Mesothelial cell of epicardium (in vitro differentiated cells): Measurements from ENCODE around the gene RTP5. TPM values are rescaled to one million over a fixed set of nuclear protein-coding genes. Genes with fewer than 3 reads are reported as not detected.

Source experiments
- DNase-seq, 2 experiments: peaks; one replicate each; pipeline ENCODE4 v3.0.0; 2021; ENCODE audit warnings: low spot score in 2 of 2; ENCODE audit not compliant: unreplicated experiment in 2 of 2
- H3K27ac Mint-ChIP-seq: 2 replicates; pipeline ENCODE4 v1.8.0; 2021; ENCODE audit warnings: mixed read lengths
- H3K27me3 Mint-ChIP-seq: 2 replicates; pipeline ENCODE4 v1.8.0; 2021; ENCODE audit warnings: low read depth, mixed read lengths
- H3K36me3 Mint-ChIP-seq: 2 replicates; pipeline ENCODE4 v1.8.0; 2021; ENCODE audit warnings: mixed read lengths
- H3K4me1 Mint-ChIP-seq: 2 replicates; pipeline ENCODE4 v1.8.0; 2021; ENCODE audit warnings: mixed read lengths
- H3K4me3 Mint-ChIP-seq: 2 replicates; pipeline ENCODE4 v1.8.0; 2021; ENCODE audit warnings: mild to moderate bottlenecking, moderate library complexity, mixed read lengths
- H3K9me3 Mint-ChIP-seq: 2 replicates; pipeline ENCODE4 v1.8.0; 2021; ENCODE audit warnings: mixed read lengths
- total RNA-seq: library from RNA; stranded (reverse); gene quantifications from 3 replicates; pipeline ENCODE4 v1.2.1, GENCODE V29; 2021
- TF ChIP-seq, protein P1 (sequence below): fragments of 200-600 bp; sonication (generic); IDR thresholded peaks from one replicate; pipeline ENCODE4 v1.5.0; 2021; ENCODE audit warnings: antibody characterized with exemption; ENCODE audit not compliant: unreplicated experiment

Gene RTP5
- total RNA-seq, 1 donor from 2014 or later, result not detected

- Mint-ChIP-seq H3K9me3 (no peaks in the 10 kb centered on the region), H3K36me3 (no peaks in the 10 kb centered on the region), H3K4me1 (peaks cover 13% of the 10 kb centered on the region), H3K27me3 (peaks cover 40% of the 10 kb centered on the region), H3K27ac (peak overlapping the region; percentile 47), H3K4me3 (peak overlapping the region; percentile 63)
- peak; percentile 58 to 76 for DNase-seq
- TF ChIP-seq, protein P1, sequence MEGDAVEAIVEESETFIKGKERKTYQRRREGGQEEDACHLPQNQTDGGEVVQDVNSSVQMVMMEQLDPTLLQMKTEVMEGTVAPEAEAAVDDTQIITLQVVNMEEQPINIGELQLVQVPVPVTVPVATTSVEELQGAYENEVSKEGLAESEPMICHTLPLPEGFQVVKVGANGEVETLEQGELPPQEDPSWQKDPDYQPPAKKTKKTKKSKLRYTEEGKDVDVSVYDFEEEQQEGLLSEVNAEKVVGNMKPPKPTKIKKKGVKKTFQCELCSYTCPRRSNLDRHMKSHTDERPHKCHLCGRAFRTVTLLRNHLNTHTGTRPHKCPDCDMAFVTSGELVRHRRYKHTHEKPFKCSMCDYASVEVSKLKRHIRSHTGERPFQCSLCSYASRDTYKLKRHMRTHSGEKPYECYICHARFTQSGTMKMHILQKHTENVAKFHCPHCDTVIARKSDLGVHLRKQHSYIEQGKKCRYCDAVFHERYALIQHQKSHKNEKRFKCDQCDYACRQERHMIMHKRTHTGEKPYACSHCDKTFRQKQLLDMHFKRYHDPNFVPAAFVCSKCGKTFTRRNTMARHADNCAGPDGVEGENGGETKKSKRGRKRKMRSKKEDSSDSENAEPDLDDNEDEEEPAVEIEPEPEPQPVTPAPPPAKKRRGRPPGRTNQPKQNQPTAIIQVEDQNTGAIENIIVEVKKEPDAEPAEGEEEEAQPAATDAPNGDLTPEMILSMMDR, result no peak
These were observed 25.3 kb upstream of the RTP5 start for GRCh38 chr2:241844066-241844728.

DNA sequence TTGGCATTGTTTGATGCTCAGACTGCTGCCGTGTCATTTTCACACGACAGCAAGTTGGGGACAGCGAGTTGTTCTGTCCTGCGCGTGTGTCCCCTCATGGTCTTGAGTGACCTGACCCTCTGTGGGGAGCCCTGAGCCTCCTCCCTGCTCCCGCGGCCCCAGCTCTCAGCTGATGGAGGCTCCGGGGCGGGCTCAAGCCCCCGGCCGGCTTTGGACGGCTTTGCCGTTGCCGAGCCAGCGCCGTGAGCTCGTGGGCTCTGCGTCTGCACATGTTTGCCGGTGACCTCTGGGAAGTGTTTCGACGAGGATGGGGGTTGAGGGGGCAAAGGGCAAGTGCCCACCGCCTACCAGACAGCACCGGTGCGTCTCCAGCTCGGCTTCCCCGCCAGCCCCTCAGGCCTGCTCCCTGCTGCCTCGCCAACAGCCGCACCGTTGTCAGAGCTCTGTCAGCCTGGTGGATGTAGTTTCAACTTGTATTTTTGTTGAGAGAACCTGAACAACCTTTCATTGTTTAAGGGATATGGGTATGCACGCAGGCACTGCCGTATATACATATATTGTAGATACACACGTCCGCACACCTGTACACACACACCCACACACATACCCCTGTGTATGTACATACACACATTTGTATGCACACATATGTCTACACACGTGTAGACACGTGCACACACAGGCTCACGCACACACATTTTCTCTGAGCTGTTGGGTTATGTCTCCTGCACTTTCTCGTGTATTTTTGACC, 24.5 kb upstream of the RTP5 start:
- no peaks in the 10 kb centered on the region for H3K9me3 Mint-ChIP-seq
- peaks cover 35% of the 10 kb centered on the region for H3K27me3 Mint-ChIP-seq
- H3K4me1 Mint-ChIP-seq, result peaks cover 13% of the 10 kb centered on the region
- H3K4me3 Mint-ChIP-seq, result peak overlapping the region; percentile 63
- no peak overlapping the region for H3K27ac Mint-ChIP-seq
- H3K36me3 Mint-ChIP-seq, result no peaks in the 10 kb centered on the region
- TF ChIP-seq, protein P1, result no peak
- DNase-seq, result no peak

DNA sequence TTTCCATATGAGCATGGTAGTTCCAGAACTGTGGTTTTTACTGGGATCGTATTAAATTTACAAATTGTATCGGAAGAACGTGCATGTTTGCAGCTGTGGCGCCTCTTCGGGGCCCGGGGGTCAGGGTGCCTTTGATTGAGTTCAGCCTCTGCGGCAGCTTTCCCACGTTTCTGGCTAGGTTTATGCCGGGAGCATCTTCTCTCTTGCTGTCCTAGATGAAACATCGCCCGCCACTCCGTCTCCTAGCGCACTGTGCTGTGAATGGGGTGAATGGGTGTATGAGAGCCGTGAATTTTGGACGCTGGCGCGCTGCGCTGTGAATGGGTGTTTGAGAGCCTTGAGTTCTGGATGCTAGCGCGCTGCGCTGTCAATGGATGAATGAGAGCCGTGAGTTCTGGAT, 23.1 kb upstream of the RTP5 start:
- no peak overlapping the region for H3K27ac Mint-ChIP-seq
- H3K27me3 Mint-ChIP-seq, result peaks cover 32% of the 10 kb centered on the region
- TF ChIP-seq, protein P1, result no peak
- DNase-seq, result no peak
- no peaks in the 10 kb centered on the region for H3K9me3 Mint-ChIP-seq
- H3K36me3 Mint-ChIP-seq, result no peaks in the 10 kb centered on the region
- H3K4me3 Mint-ChIP-seq, result no peak overlapping the region
- peaks cover 13% of the 10 kb centered on the region for H3K4me1 Mint-ChIP-seq

DNA sequence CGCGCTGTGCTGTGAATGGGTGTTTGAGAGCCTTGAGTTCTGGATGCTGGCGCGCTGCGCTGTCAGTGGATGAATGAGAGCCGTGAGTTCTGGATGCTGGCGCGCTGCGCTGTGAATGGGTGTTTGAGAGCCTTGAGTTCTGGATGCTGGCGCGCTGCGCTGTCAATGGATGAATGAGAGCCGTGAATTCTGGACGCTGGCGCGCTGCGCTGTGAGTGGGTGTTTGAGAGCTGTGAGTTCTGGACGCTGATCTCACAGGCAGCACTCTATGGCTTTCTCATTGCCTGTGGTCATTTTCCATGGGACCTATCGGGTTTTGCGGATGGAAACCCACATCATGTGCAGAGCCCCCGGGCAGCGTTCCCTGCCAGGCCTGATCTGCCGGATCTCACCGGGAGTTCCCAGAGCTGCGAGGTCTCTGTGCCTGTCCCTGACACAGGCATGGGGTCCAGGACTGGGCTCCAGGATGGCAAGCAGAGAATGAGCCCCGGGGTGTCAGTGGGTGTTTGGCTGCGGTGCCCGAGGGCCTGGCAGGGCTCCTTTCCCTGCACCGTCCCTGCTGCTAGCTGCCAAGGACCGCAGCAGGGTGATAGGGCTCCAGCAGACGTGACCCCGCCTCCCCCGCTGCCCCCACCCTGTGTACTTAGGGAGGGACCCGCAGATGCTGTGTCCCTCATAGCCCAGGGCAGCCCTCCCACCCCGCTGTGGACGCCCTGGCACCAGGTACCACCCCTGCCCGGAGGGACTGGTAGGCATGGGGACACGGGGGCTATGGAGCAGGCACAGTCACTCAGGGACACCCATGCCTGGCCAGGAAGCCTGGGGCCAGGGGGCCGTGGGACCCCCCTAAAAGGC, 20.5 kb upstream of the RTP5 start:
- Mint-ChIP-seq H3K36me3 (no peaks in the 10 kb centered on the region), H3K4me3 (no peak overlapping the region), H3K27ac (no peak overlapping the region), H3K9me3 (no peaks in the 10 kb centered on the region), H3K4me1 (peaks cover 5% of the 10 kb centered on the region), H3K27me3 (peaks cover 29% of the 10 kb centered on the region)
- TF ChIP-seq, protein P1, result no peak
- DNase-seq, result no peak

DNA sequence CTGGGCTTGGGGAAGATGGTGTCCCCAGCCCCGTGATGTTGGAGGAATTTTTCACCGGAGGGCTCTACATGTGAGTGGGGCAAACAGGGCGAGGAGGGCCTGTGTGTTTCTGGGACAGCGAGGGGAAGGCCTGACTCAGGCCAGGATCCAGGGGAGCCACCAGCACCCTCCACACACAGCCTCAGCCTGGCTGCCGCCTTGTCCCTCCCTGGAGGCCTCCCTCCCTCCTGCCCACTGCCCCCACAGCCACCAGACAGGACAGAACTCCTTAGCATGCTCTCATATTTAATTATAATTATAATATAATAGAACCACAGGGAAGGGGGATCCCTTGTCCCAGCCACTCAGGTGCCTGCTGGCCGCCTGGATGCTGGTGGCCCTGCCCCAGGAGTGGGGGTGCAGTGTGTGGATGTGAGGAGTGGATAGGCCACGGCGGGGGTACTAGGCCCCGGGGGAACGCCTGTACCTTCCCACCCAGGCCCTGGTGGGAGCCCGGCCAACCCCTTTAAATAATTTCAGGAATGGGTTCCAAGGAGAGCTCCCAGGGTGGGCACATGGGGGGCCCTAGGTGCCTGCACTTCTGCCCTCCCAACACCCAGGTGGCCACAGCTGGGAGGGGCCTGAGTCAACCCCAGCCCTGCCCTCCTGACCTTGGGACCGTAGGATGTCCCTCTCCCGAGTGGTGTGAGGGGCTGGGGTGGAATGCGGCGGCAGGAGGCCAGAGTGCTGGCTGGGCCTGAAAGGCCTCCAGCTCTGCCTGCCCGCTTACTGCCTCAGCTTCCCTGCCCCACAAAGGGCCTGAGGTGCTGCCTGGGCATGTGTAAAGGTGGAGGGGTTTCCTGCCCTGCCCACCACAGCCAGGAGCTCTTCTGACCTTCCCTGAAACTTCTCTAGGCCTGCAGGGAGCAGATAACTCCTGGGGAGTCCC, 19.6 kb upstream of the RTP5 start:
- H3K27ac Mint-ChIP-seq, result no peak overlapping the region
- no peak overlapping the region for H3K4me3 Mint-ChIP-seq
- H3K36me3 Mint-ChIP-seq, result no peaks in the 10 kb centered on the region
- H3K9me3 Mint-ChIP-seq, result no peaks in the 10 kb centered on the region
- TF ChIP-seq, protein P1, result no peak
- H3K4me1 Mint-ChIP-seq, result peaks cover 2% of the 10 kb centered on the region
- DNase-seq, result no peak
- H3K27me3 Mint-ChIP-seq, result peaks cover 26% of the 10 kb centered on the region
